Sigmoid colon (tissue), 7 donors: ENCODE measurements around the gene ARF1. TPM values are rescaled to one million over a fixed set of nuclear protein-coding genes. Genes with fewer than 3 reads are reported as not detected.

Experiments
- DNase-seq: peaks from one replicate; pipeline ENCODE4 v3.0.0-alpha.2; 2019
- H3K27ac ChIP-seq, 4 donors: fragments of 200-600 bp; sonication (generic); one replicate each; pipeline ENCODE4 v1.5.1; 2016 to 2019; ENCODE audit warnings: mild to moderate bottlenecking in 1 of 4
- H3K27me3 ChIP-seq, 3 donors: fragments of 200-600 bp; sonication (generic); one replicate each; pipeline ENCODE4 v1.5.1; 2019; ENCODE audit warnings: mild to moderate bottlenecking in 1 of 3
- H3K36me3 ChIP-seq, 4 donors: fragments of 200-600 bp; sonication (generic); one replicate each; pipeline ENCODE4 v1.5.1; 2016 to 2019
- H3K4me1 ChIP-seq, 4 donors: fragments of 200-600 bp; sonication (generic); one replicate each; pipeline ENCODE4 v1.5.1; 2017 to 2019
- H3K4me3 ChIP-seq, 4 donors: fragments of 200-600 bp; sonication (generic); one replicate each; pipeline ENCODE4 v1.5.1; 2017 to 2019; ENCODE audit warnings: mild to moderate bottlenecking in 2 of 4, moderate library complexity in 1 of 4
- H3K9me3 ChIP-seq, 4 donors: fragments of 200-600 bp in 3 of 4; sonication (generic) in 3 of 4; one replicate each; pipeline versions ENCODE4 v1.5.1 to v1.6.1; 2013 to 2019
- CTCF ChIP-seq, 4 experiments: fragments of 450-650 bp in 3 of 4; fragments of 200-600 bp in 1 of 4; IDR thresholded peaks; one replicate each; pipeline ENCODE4 v1.5.1; 2016 to 2019; ENCODE audit warnings: antibody characterized with exemption in 4 of 4, mild to moderate bottlenecking in 3 of 4, moderate library complexity in 2 of 4
- EP300 ChIP-seq, 4 donors: sonication (generic); formaldehyde crosslinking; IDR thresholded peaks; one replicate each; pipeline ENCODE4 v1.6.1; 2017; ENCODE audit warnings: antibody characterized with exemption in 4 of 4
- POLR2A ChIP-seq, 2 donors: fragments of 450-650 bp; IDR thresholded peaks; one replicate each; pipeline ENCODE4 v1.6.1; 2016; ENCODE audit warnings: antibody characterized with exemption in 2 of 2, mild to moderate bottlenecking in 2 of 2, moderate library complexity in 2 of 2
- POLR2AphosphoS5 ChIP-seq, 4 donors: sonication (generic); formaldehyde crosslinking; IDR thresholded peaks; one replicate each; pipeline ENCODE4 v1.6.1; 2017; ENCODE audit warnings: antibody characterized with exemption in 4 of 4
- WGBS, 2 donors: extraction: QIAGEN DNeasy Blood & Tissue Kit; methylation state at CpG; one replicate each; pipeline ENCODE4 v1.1.7; 2013; 5-methylcytosine and 5-hydroxymethylcytosine counted together
- intact Hi-C: fragments of 100-400 bp; cut with DNase I; formaldehyde crosslinking; loops from one replicate; pipeline ENCODE4 v1.15.1; 2023
- polyA plus RNA-seq, 3 donors: library from polyadenylated mRNA; stranded (reverse); fragments of 200-250 nt; gene quantifications; one replicate each; pipeline ENCODE4 v1.2.3, GENCODE V29; 2013
- total RNA-seq, 4 donors: library from RNA; depleted of rRNA; stranded (reverse); fragments of >200 nt; gene quantifications; one replicate each; pipeline ENCODE4 v1.1.0, GENCODE V29; 2016
- donor health status: healthy with polysubstance abuse.
- donor health status: Bipolar disorder and iron deficiency.
- donor health status: healthy.

Gene ARF1
- total and polyA plus RNA-seq, 7 donors, result 212 to 482 (median 250) TPM

DNA sequence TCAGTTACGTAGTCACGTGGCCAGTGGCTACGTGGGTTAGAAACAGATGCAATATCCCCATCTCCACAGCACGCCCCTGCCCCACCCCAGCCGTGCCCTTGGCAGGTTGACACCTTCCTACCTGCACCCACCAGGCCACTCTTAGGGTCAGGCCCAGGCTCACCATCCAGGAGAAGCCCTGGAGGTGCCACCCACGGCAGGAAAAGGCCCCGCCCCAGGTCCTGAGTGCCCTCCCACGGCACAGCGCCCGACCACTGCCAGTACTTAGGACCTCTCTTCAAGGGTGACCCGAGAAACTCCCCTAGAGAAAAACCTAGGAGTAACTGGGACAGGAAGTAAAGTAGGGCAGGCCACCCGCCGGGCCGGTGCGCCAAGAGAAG, 19.1 kb downstream of the ARF1 start:
- peak overlapping the region; percentile 88 to 98 (median 95) for H3K27ac ChIP-seq
- peaks cover 0 to 50% (median 26%) of the 10 kb centered on the region in 4 donors for H3K4me1 ChIP-seq
- peak; percentile 68 for DNase-seq
- peak overlapping the region in 3 of 4 donors; percentile 70 to 92 (median 86) for H3K4me3 ChIP-seq
- 11 to 45% methylated on average over 15 of the region's 15 CpGs for WGBS, 2 donors
- no peaks in the 10 kb centered on the region for H3K9me3 ChIP-seq
- H3K27me3 ChIP-seq, result no peaks in the 10 kb centered on the region
- TF ChIP-seq POLR2A (IDR thresholded peaks at IDR 0.05), result no peak
- no peak for TF ChIP-seq CTCF (IDR thresholded peaks at IDR 0.05)
- TF ChIP-seq POLR2AphosphoS5 (IDR thresholded peaks at IDR 0.05), result no peak
- TF ChIP-seq EP300 (IDR thresholded peaks at IDR 0.05), result no peak
- intact Hi-C loops, result no loop called here
- H3K36me3 ChIP-seq, result peaks cover 12 to 55% (median 37%) of the 10 kb centered on the region in 4 donors

GRCh38 chr1:228101994-228102790, 19.7 kb downstream of the ARF1 start:
- intact Hi-C loops, result loop anchor here (1.0 to 2.0 kb wide), 2 partner anchors 20 to 65 kb away; partner anchors contain the start of gene ARF1
- WGBS, 2 donors, result 2 to 5% methylated on average over 73 of the region's 73 CpGs

DNA sequence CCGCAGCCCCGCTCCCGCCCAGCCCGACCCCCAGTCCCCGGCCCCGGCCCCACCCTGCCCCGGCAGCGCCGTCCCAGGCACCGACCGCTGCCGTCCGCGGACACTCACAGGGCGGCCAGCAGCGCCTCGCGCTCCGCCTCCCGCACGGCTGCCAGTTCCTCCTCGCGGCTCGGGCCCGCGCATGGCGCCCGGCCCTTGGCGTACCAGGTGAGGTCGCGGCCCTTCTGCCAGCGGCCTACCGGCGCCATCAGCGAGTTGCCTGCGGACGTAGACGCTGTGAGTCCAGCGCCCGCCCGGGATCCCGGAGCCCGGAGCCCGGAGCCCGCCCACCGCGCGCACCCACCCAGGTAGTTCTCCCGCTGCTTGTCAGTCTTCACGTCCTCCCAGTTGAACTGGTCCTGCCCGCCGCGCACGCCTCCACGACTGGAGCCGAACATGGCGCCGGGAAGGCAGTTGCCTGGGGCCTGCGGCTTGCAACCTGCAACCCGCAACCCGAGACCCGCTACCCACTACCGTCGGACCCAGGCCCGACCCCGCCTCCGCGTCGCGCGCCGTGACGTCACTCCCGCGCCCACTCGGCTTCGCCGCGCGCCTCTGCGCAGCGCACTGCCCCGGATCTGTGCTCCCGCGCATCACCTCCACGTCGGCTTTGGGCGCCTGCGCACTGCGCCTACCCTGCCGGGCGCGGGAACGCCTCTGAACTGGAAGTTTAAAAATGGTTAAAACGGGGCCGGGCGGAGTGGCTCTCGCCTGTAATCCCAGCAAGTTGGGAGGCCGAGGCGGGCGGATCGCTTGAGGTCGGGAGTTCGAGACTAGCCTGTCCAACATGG, 20.5 kb downstream of the ARF1 start, which contains the start of gene C1orf35:
Gene C1orf35, minus strand, starts transcription at position 535 of the 830 bp plus-strand sequence. Its CDS starts 98 bp downstream, at position 437.
- intact Hi-C loops, result loop anchor here (1.0 to 2.0 kb wide), 2 partner anchors 21 to 64 kb away; partner anchors contain the start of gene ARF1
- Histone ChIP-seq H3K36me3 (peaks cover 11 to 57% (median 32%) of the 10 kb centered on the region in 4 donors), H3K9me3 (no peaks in the 10 kb centered on the region), H3K4me3 (peak within 1 kb of the TSS; percentile 70 to 92 (median 78)), H3K27me3 (no peaks in the 10 kb centered on the region), H3K4me1 (peaks cover 0 to 45% (median 32%) of the 10 kb centered on the region in 4 donors), H3K27ac (peak within 1 kb of the TSS; percentile 88 to 98 (median 95))
- DNase-seq, result peak; percentile 97
- WGBS, 2 donors, result 0 to 1% methylated on average over 104 of the region's 104 CpGs
- TF ChIP-seq CTCF (IDR thresholded peaks at IDR 0.05), result no peak
- peak; percentile 48 to 55 for TF ChIP-seq POLR2A (IDR thresholded peaks at IDR 0.05)
- TF ChIP-seq POLR2AphosphoS5 (IDR thresholded peaks at IDR 0.05), result peak; percentile 83 to 93 (median 91)
- peak in 1 of 4 donors; percentile 63 for TF ChIP-seq EP300 (IDR thresholded peaks at IDR 0.05)

More at GRCh38 chr1:228101994-228102790, 19.7 kb downstream of the ARF1 start:
- Histone ChIP-seq H3K4me3 (peak overlapping the region; percentile 70 to 92 (median 78)), H3K27ac (peak overlapping the region; percentile 88 to 98 (median 95)), H3K27me3 (no peaks in the 10 kb centered on the region), H3K9me3 (no peaks in the 10 kb centered on the region), H3K36me3 (peaks cover 12 to 57% (median 34%) of the 10 kb centered on the region in 4 donors), H3K4me1 (peaks cover 0 to 44% (median 26%) of the 10 kb centered on the region in 4 donors)
- peak; percentile 82 for DNase-seq
- TF ChIP-seq CTCF (IDR thresholded peaks at IDR 0.05) (no peak), EP300 (IDR thresholded peaks at IDR 0.05) (no peak)

DNA sequence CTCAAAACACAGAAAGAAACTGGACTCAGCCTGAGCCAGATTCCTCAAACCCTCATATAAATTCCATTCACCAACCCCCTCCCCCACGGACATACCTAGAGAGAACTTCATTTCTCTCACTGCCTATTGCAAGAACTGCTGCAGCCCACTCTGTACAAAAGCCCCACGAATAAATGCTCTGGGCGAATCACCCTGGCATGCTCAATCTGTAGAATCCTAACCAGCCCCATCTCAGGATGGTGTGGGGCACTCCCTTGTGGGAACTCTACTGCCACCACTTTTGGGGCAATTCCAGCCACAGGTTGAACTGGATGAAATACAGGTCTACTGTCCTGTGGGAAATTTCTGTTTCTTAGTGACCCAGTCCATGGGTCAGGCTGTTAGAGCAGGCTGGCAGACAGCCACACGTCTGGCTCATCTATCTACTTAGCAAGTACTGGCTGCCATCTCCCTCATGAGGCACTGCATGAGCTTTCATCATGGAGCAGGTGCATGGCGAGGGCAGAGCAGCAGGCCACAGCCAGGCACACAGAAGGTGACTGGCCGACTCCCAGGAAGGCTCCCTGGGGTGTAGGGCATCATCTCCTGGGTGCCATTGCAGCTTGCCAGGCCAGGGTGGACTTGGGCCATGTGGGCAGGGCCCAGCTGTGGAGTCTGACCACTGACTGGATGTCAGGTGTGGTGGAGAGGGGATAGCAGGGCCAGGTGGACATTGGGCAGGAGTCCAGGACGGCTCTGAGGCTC, 22.2 kb downstream of the ARF1 start:
- no peaks in the 10 kb centered on the region for H3K9me3 ChIP-seq
- peak; percentile 64 for DNase-seq
- intact Hi-C loops, result no loop called here
- H3K4me3 ChIP-seq, result no peak overlapping the region
- no peaks in the 10 kb centered on the region for H3K27me3 ChIP-seq
- peak overlapping the region in 3 of 4 donors; percentile 88 to 98 (median 95) for H3K27ac ChIP-seq
- peaks cover 1 to 40% (median 16%) of the 10 kb centered on the region in 4 donors for H3K36me3 ChIP-seq
- no peak for TF ChIP-seq POLR2A (IDR thresholded peaks at IDR 0.05)
- TF ChIP-seq EP300 (IDR thresholded peaks at IDR 0.05), result no peak
- TF ChIP-seq POLR2AphosphoS5 (IDR thresholded peaks at IDR 0.05), result no peak
- no peak for TF ChIP-seq CTCF (IDR thresholded peaks at IDR 0.05)
- peaks cover 0 to 57% (median 41%) of the 10 kb centered on the region in 4 donors for H3K4me1 ChIP-seq
- 74 to 76% methylated on average over 7 of the region's 7 CpGs for WGBS, 2 donors
